Upper lobe of left lung (tissue), 6 donors: ENCODE measurements around the gene ADAMTS17. TPM values are rescaled to one million over a fixed set of nuclear protein-coding genes. Genes with fewer than 3 reads are reported as not detected.

Experiments used
- ATAC-seq, 2 donors: fragments of 200-7000 bp; cut with Tn5 transposase; one replicate each; pipeline ENCODE4 v1.9.1; 2022; ENCODE audit warnings: mild to moderate bottlenecking in 2 of 2, moderate library complexity in 2 of 2; ENCODE audit not compliant: low FRiP score in 2 of 2
- DNase-seq, 2 donors: peaks; one replicate each; pipeline ENCODE4 v3.0.0-alpha.2; 2019 to 2020
- H3K27ac ChIP-seq, 4 donors: fragments of 200-600 bp; sonication (generic); one replicate each; pipeline ENCODE4 v1.5.1; 2016 to 2019
- H3K27me3 ChIP-seq, 4 donors: fragments of 200-600 bp; sonication (generic); one replicate each; pipeline ENCODE4 v1.5.1; 2017 to 2019
- H3K36me3 ChIP-seq, 4 donors: fragments of 200-600 bp; sonication (generic); one replicate each; pipeline ENCODE4 v1.5.1; 2016 to 2019
- H3K4me1 ChIP-seq, 4 donors: fragments of 200-600 bp; sonication (generic); one replicate each; pipeline ENCODE4 v1.5.1; 2018 to 2019
- H3K4me3 ChIP-seq, 4 donors: fragments of 200-600 bp; sonication (generic); one replicate each; pipeline ENCODE4 v1.5.1; 2017 to 2019; ENCODE audit warnings: mild to moderate bottlenecking in 2 of 4, moderate library complexity in 1 of 4
- H3K9me3 ChIP-seq, 4 donors: fragments of 200-600 bp; sonication (generic); one replicate each; pipeline ENCODE4 v1.5.1; 2018 to 2019
- CTCF ChIP-seq, 6 experiments: fragments of 450-650 bp in 4 of 6; fragments of 200-600 bp in 2 of 6; sonication (generic) in 2 of 6; IDR thresholded peaks; one replicate each; pipeline ENCODE4 v1.5.1; 2016 to 2019; ENCODE audit warnings: antibody characterized with exemption in 6 of 6
- EP300 ChIP-seq, 4 donors: sonication (generic); formaldehyde crosslinking; IDR thresholded peaks; one replicate each; pipeline ENCODE4 v1.5.1; 2017; ENCODE audit warnings: antibody characterized with exemption in 4 of 4, control low read depth in 2 of 4
- POLR2A ChIP-seq, 4 donors: fragments of 450-650 bp; IDR thresholded peaks; one replicate each; pipeline ENCODE4 v1.5.1; 2016 to 2017; ENCODE audit warnings: antibody characterized with exemption in 4 of 4, mild to moderate bottlenecking in 2 of 4
- POLR2AphosphoS5 ChIP-seq, 2 donors: sonication (generic); formaldehyde crosslinking; IDR thresholded peaks; one replicate each; pipeline ENCODE4 v1.5.1; 2017; ENCODE audit warnings: antibody characterized with exemption in 2 of 2
- WGBS, 2 donors: methylation state at CpG; one replicate each; pipeline ENCODE4 v1.1.5; 2017 to 2018; 5-methylcytosine and 5-hydroxymethylcytosine counted together
- total RNA-seq, 6 donors: library from RNA; depleted of rRNA in 4 of 6; stranded (reverse); fragments of >200 nt in 4 of 6; gene quantifications; one replicate each; pipeline versions ENCODE4 v1.1.0 to v1.2.1, GENCODE V29; 2016 to 2021
- donor health status: DM: no; HTN: no; CAD: no; lungs with moderate emphysema.
- donor health status: DM: no; HTN: yes; CAD: no; lungs with severe emphysema.

Gene ADAMTS17
- total RNA-seq, 6 donors from 2014 or later, result 3.2 to 11.5 (median 5.7) TPM

- ATAC-seq, result no peak
These were observed 285.2 kb downstream of the ADAMTS17 start for GRCh38 chr15:100056411-100057072.

GRCh38 chr15:100055821-100056220 is 286.0 kb downstream of the ADAMTS17 start:
- Histone ChIP-seq H3K27me3 (no peaks in the 10 kb centered on the region), H3K4me3 (no peak overlapping the region), H3K36me3 (no peaks in the 10 kb centered on the region), H3K4me1 (peaks cover 0 to 3% (median 0%) of the 10 kb centered on the region in 4 donors), H3K27ac (no peak overlapping the region), H3K9me3 (no peaks in the 10 kb centered on the region)
- ATAC-seq (no peak), DNase-seq (no peak)
- 83 to 84% methylated on average over 2 of the region's 2 CpGs for WGBS, 2 donors
- no peak for TF ChIP-seq POLR2A (IDR thresholded peaks at IDR 0.05)
- TF ChIP-seq EP300 (IDR thresholded peaks at IDR 0.05), result no peak
- no peak for TF ChIP-seq POLR2AphosphoS5 (IDR thresholded peaks at IDR 0.05)

More at GRCh38 chr15:100056411-100057072, 285.2 kb downstream of the ADAMTS17 start:
- H3K27ac ChIP-seq, result no peak overlapping the region
- peak in 1 of 2 donors; percentile 24 for DNase-seq
- H3K4me3 ChIP-seq, result no peak overlapping the region
- H3K36me3 ChIP-seq, result no peaks in the 10 kb centered on the region
- no peak for TF ChIP-seq POLR2A (IDR thresholded peaks at IDR 0.05)
- TF ChIP-seq POLR2AphosphoS5 (IDR thresholded peaks at IDR 0.05), result no peak
- TF ChIP-seq CTCF (IDR thresholded peaks at IDR 0.05), result no peak
- no peak for TF ChIP-seq EP300 (IDR thresholded peaks at IDR 0.05)
- H3K9me3 ChIP-seq, result no peaks in the 10 kb centered on the region
- WGBS, 2 donors, result 93 to 94% methylated on average over 7 to 14 of the region's 14 CpGs
- H3K4me1 ChIP-seq, result peaks cover 0 to 3% (median 0%) of the 10 kb centered on the region in 4 donors
- no peaks in the 10 kb centered on the region for H3K27me3 ChIP-seq

- DNase-seq (no peak), ATAC-seq (no peak)
- no peaks in the 10 kb centered on the region for H3K9me3 ChIP-seq
- 72 to 81% methylated on average over 7 of the region's 7 CpGs for WGBS, 2 donors
- no peak overlapping the region for H3K4me3 ChIP-seq
- no peak overlapping the region for H3K27ac ChIP-seq
- H3K4me1 ChIP-seq, result no peaks in the 10 kb centered on the region
- H3K27me3 ChIP-seq, result no peaks in the 10 kb centered on the region
- no peak for TF ChIP-seq CTCF (IDR thresholded peaks at IDR 0.05)
- no peak for TF ChIP-seq POLR2A (IDR thresholded peaks at IDR 0.05)
- no peaks in the 10 kb centered on the region for H3K36me3 ChIP-seq
These were observed 287.2 kb downstream of the ADAMTS17 start for GRCh38 chr15:100054539-100054938.

- Histone ChIP-seq H3K9me3 (no peaks in the 10 kb centered on the region), H3K4me3 (no peak overlapping the region), H3K27me3 (no peaks in the 10 kb centered on the region), H3K4me1 (no peaks in the 10 kb centered on the region), H3K36me3 (no peaks in the 10 kb centered on the region), H3K27ac (no peak overlapping the region)
- 51 to 54% methylated on average over 10 to 11 of the region's 11 CpGs for WGBS, 2 donors
- TF ChIP-seq EP300 (IDR thresholded peaks at IDR 0.05) (no peak), POLR2AphosphoS5 (IDR thresholded peaks at IDR 0.05) (no peak), CTCF (IDR thresholded peaks at IDR 0.05) (no peak), POLR2A (IDR thresholded peaks at IDR 0.05) (no peak)
- no peak for ATAC-seq
- no peak for DNase-seq
These were observed 288.2 kb downstream of the ADAMTS17 start for GRCh38 chr15:100053474-100054121.

GRCh38 chr15:100052716-100053473 is 288.9 kb downstream of the ADAMTS17 start:
- DNase-seq (peak in 1 of 2 donors; percentile 43), ATAC-seq (no peak)
- 75 to 82% methylated on average over 18 to 19 of the region's 19 CpGs for WGBS, 2 donors
- no peak for TF ChIP-seq POLR2A (IDR thresholded peaks at IDR 0.05)
- TF ChIP-seq EP300 (IDR thresholded peaks at IDR 0.05), result no peak
- TF ChIP-seq POLR2AphosphoS5 (IDR thresholded peaks at IDR 0.05), result no peak
- TF ChIP-seq CTCF (IDR thresholded peaks at IDR 0.05), result no peak
- Histone ChIP-seq H3K27ac (no peak overlapping the region), H3K36me3 (no peaks in the 10 kb centered on the region), H3K9me3 (no peaks in the 10 kb centered on the region), H3K27me3 (no peaks in the 10 kb centered on the region), H3K4me1 (no peaks in the 10 kb centered on the region), H3K4me3 (no peak overlapping the region)
